T-cell (primary cell): ENCODE measurements around the gene PPP2R1A. TPM values are rescaled to one million over a fixed set of nuclear protein-coding genes. Genes with fewer than 3 reads are reported as not detected.

Experiments used
- ATAC-seq, 4 experiments: fragments of 200-7000 bp in 3 of 4; fragments of 150-1000 bp in 1 of 4; cut with Tn5 transposase; replicated peaks in 1 of 4; 1 replicate in 3 of 4; 2 replicates in 1 of 4; pipeline ENCODE4 v1.10.0; 2021; ENCODE audit warnings: moderate library complexity in 3 of 4, mild to moderate bottlenecking in 2 of 4, moderate number of reproducible peaks in 1 of 4
- CTCF ChIA-PET, 2 donors: fragments of 300-600 bp; sonication (Branson Sonifier 250); formaldehyde crosslinking; loops; one replicate each; lab custom pipeline; 2022; ENCODE audit warnings: antibody characterized with exemption in 2 of 2; lab: Charles Lee
- POLR2A ChIA-PET, 2 donors: fragments of 300-600 bp; sonication (Branson Sonifier 250); formaldehyde crosslinking; loops; one replicate each; lab custom pipeline; 2022; ENCODE audit warnings: antibody characterized with exemption in 2 of 2; lab: Charles Lee
- DNase-seq, 35 experiments: peaks; one replicate each; pipeline versions ENCODE4 v3.0.0 to v3.0.0-alpha.2; 2013 to 2023
- H3K27ac ChIP-seq: one replicate; pipeline ENCODE4 v1.5.1; 2013; ENCODE audit warnings: low read length
- H3K27me3 ChIP-seq, 2 experiments: replicated peaks in 1 of 2; 1 replicate in 1 of 2; 2 replicates in 1 of 2; pipeline versions ENCODE4 v1.6.1 to v1.7.0; 2013; ENCODE audit warnings: low read length in 1 of 2, mixed read lengths in 1 of 2; ENCODE audit not compliant: control insufficient read depth in 2 of 2, insufficient read depth in 2 of 2; ENCODE audit errors: extremely low read depth in 1 of 2
- H3K36me3 ChIP-seq, 2 donors: 1 replicate in 1 of 2; 2 replicates in 1 of 2; pipeline versions ENCODE4 v1.6.1 to v1.7.0; 2013; ENCODE audit warnings: low read length in 1 of 2; ENCODE audit not compliant: control insufficient read depth in 2 of 2, insufficient read depth in 1 of 2; ENCODE audit errors: extremely low read depth in 1 of 2
- H3K4me1 ChIP-seq, 2 experiments: 1 replicate in 1 of 2; 2 replicates in 1 of 2; pipeline versions ENCODE4 v1.6.1 to v1.7.0; 2013; ENCODE audit warnings: low read length in 2 of 2, mixed read lengths in 1 of 2; ENCODE audit not compliant: insufficient read depth in 2 of 2, control insufficient read depth in 1 of 2; ENCODE audit errors: extremely low read depth in 1 of 2
- H3K4me3 ChIP-seq, 2 donors: 1 replicate in 1 of 2; 2 replicates in 1 of 2; pipeline versions ENCODE4 v1.5.1 to v1.7.0; 2013; ENCODE audit warnings: mild to moderate bottlenecking in 2 of 2, low read length in 1 of 2, moderate library complexity in 1 of 2; ENCODE audit not compliant: control insufficient read depth in 1 of 2; ENCODE audit errors: extremely low read depth in 1 of 2
- H3K9me3 ChIP-seq: 2 replicates; pipeline ENCODE4 v1.7.0; 2013
- H3K27ac Mint-ChIP-seq, 2 donors: one replicate each; pipeline ENCODE4 v1.8.0; 2020 to 2021; ENCODE audit warnings: mild to moderate bottlenecking in 2 of 2, mixed read lengths in 2 of 2
- H3K27me3 Mint-ChIP-seq, 2 donors: one replicate each; pipeline ENCODE4 v1.8.0; 2021 to 2022; ENCODE audit warnings: mixed read lengths in 2 of 2
- H3K36me3 Mint-ChIP-seq: one replicate; pipeline ENCODE4 v1.8.0; 2021; ENCODE audit warnings: mixed read lengths
- H3K4me1 Mint-ChIP-seq, 3 donors: one replicate each; pipeline ENCODE4 v1.8.0; 2020 to 2022; ENCODE audit warnings: mixed read lengths in 3 of 3, mild to moderate bottlenecking in 1 of 3
- H3K4me3 Mint-ChIP-seq, 3 donors: one replicate each; pipeline ENCODE4 v1.8.0; 2020 to 2022; ENCODE audit warnings: mild to moderate bottlenecking in 3 of 3, mixed read lengths in 3 of 3, moderate library complexity in 3 of 3
- H3K9me3 Mint-ChIP-seq, 3 donors: one replicate each; pipeline ENCODE4 v1.8.0; 2020 to 2022; ENCODE audit warnings: mixed read lengths in 3 of 3
- WGBS: methylation state at CpG from one replicate; pipeline ENCODE4 v1.1.5; 2013; ENCODE audit warnings: missing lambda C conversion rate; ENCODE audit not compliant: insufficient coverage; 5-methylcytosine and 5-hydroxymethylcytosine counted together
- total RNA-seq, 35 experiments: library from RNA in 6 of 35; stranded (reverse) in 6 of 35; fragments of 120-200 nt in 1 of 35; gene quantifications; one replicate each; pipeline versions ENCODE4 v1.2.1 to v1.2.4 and lab custom pipeline; 2013 to 2026

The PPP2R1A gene
- total RNA-seq, 5 donors from 2014 or later (not counting 1 experiment from before 2014, with no cell fraction given), result 177 to 203 (median 191) TPM

GRCh38 chr19:52211926-52212571, 22.2 kb downstream of the PPP2R1A start:
- ChIA-PET POLR2A (no interaction called here), CTCF (no interaction called here)
- DNase-seq, result no peak
- Mint-ChIP-seq H3K4me1 (peaks cover 6 to 15% (median 9%) of the 10 kb centered on the region in 3 donors), H3K36me3 (peaks cover 53% of the 10 kb centered on the region), H3K4me3 (no peak overlapping the region), H3K27me3 (no peaks in the 10 kb centered on the region), H3K27ac (no peak overlapping the region), H3K9me3 (no peaks in the 10 kb centered on the region)
- Histone ChIP-seq H3K36me3 (peaks cover 22 to 85% of the 10 kb centered on the region in 2 donors), H3K4me3 (no peak overlapping the region), H3K9me3 (no peaks in the 10 kb centered on the region), H3K27ac (no peak overlapping the region), H3K4me1 (peaks cover 0 to 4% of the 10 kb centered on the region in 2 experiments), H3K27me3 (no peaks in the 10 kb centered on the region)
- ATAC-seq, result no peak
- 95% methylated on average over 5 of the region's 11 CpGs for WGBS

GRCh38 chr19:52212572-52213255, 22.9 kb downstream of the PPP2R1A start:
- no peaks in the 10 kb centered on the region for H3K27me3 ChIP-seq
- no peak overlapping the region for H3K27ac ChIP-seq
- no peak overlapping the region for H3K4me3 ChIP-seq
- WGBS, result 98% methylated on average over 17 of the region's 25 CpGs
- ChIA-PET CTCF (interaction anchor here in 1 of 2 donors (0.7 kb wide), 1 partner anchor 29 kb away, joined by 9 read pairs; no protein-coding TSS in a partner anchor), POLR2A (no interaction called here)
- no peak for DNase-seq
- Mint-ChIP-seq H3K27ac (no peak overlapping the region), H3K4me1 (peaks cover 5 to 11% (median 5%) of the 10 kb centered on the region in 3 donors), H3K36me3 (peaks cover 58% of the 10 kb centered on the region), H3K9me3 (no peaks in the 10 kb centered on the region), H3K27me3 (no peaks in the 10 kb centered on the region), H3K4me3 (no peak overlapping the region)
- ATAC-seq, result no peak
- H3K36me3 ChIP-seq, result peaks cover 22 to 85% of the 10 kb centered on the region in 2 donors
- H3K4me1 ChIP-seq, result peaks cover 0 to 4% of the 10 kb centered on the region in 2 experiments
- no peaks in the 10 kb centered on the region for H3K9me3 ChIP-seq

DNA sequence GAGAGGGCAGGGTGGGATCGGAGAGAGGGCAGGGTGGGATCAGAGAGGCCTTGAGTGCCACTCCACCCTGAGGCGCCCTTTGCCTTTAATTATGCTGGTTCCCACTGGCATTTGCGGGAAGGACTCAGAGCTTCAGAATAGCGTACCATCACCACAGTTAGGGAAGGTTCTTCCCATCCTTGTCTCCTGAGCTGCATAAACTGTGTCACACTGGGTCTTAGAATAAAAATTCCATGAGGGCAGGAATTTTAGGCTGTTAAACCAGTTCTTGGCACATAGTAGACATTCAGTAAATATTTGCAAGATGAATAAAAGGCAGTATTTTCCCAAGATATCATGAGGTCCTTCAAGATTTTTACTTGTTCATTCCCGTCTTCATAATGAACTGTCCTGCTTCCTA, 24.4 kb downstream of the PPP2R1A start:
- H3K4me1 ChIP-seq, result no peaks in the 10 kb centered on the region
- no peaks in the 10 kb centered on the region for H3K9me3 ChIP-seq
- Mint-ChIP-seq H3K4me1 (peaks cover 4 to 5% (median 5%) of the 10 kb centered on the region in 3 donors), H3K36me3 (peaks cover 65% of the 10 kb centered on the region), H3K9me3 (no peaks in the 10 kb centered on the region), H3K27me3 (no peaks in the 10 kb centered on the region), H3K27ac (no peak overlapping the region), H3K4me3 (no peak overlapping the region)
- POLR2A ChIA-PET, result no interaction called here
- WGBS, result 98% methylated on average over 4 of the region's 5 CpGs
- H3K4me3 ChIP-seq, result no peak overlapping the region
- peaks cover 18 to 90% of the 10 kb centered on the region in 2 donors for H3K36me3 ChIP-seq
- no peak for ATAC-seq
- CTCF ChIA-PET, result no interaction called here
- DNase-seq, result no peak
- H3K27me3 ChIP-seq, result no peaks in the 10 kb centered on the region
- no peak overlapping the region for H3K27ac ChIP-seq

- Mint-ChIP-seq H3K27ac (peak overlapping the region in 1 of 2 donors; percentile 22), H3K36me3 (peaks cover 69% of the 10 kb centered on the region), H3K4me3 (no peak overlapping the region), H3K27me3 (no peaks in the 10 kb centered on the region), H3K9me3 (no peaks in the 10 kb centered on the region), H3K4me1 (no peaks in the 10 kb centered on the region)
- H3K27me3 ChIP-seq, result no peaks in the 10 kb centered on the region
- no peak overlapping the region for H3K4me3 ChIP-seq
- DNase-seq (no peak), ATAC-seq (no peak)
- ChIA-PET CTCF (no interaction called here), POLR2A (no interaction called here)
- H3K9me3 ChIP-seq, result no peaks in the 10 kb centered on the region
- H3K4me1 ChIP-seq, result no peaks in the 10 kb centered on the region
- peaks cover 28 to 100% of the 10 kb centered on the region in 2 donors for H3K36me3 ChIP-seq
- WGBS, result 100% methylated on average over 1 of the region's 3 CpGs
- no peak overlapping the region for H3K27ac ChIP-seq
Observed at GRCh38 chr19:52216401-52216800, 26.5 kb downstream of the PPP2R1A start.

- H3K4me1 ChIP-seq, result no peaks in the 10 kb centered on the region
- no peaks in the 10 kb centered on the region for H3K9me3 Mint-ChIP-seq
- H3K36me3 ChIP-seq, result peaks cover 32 to 99% of the 10 kb centered on the region in 2 donors
- no peaks in the 10 kb centered on the region for H3K27me3 ChIP-seq
- H3K4me3 ChIP-seq, result no peak overlapping the region
- no peak overlapping the region for H3K27ac ChIP-seq
- no peaks in the 10 kb centered on the region for H3K4me1 Mint-ChIP-seq
- ChIA-PET POLR2A (no interaction called here), CTCF (no interaction called here)
- no peak overlapping the region for H3K4me3 Mint-ChIP-seq
- no peak for DNase-seq
- no peaks in the 10 kb centered on the region for H3K27me3 Mint-ChIP-seq
- H3K27ac Mint-ChIP-seq, result no peak overlapping the region
- H3K36me3 Mint-ChIP-seq, result peaks cover 69% of the 10 kb centered on the region
- H3K9me3 ChIP-seq, result no peaks in the 10 kb centered on the region
- WGBS, result 96% methylated on average over 2 of the region's 5 CpGs
- no peak for ATAC-seq
Observed at GRCh38 chr19:52217576-52217975, 27.7 kb downstream of the PPP2R1A start.

DNA sequence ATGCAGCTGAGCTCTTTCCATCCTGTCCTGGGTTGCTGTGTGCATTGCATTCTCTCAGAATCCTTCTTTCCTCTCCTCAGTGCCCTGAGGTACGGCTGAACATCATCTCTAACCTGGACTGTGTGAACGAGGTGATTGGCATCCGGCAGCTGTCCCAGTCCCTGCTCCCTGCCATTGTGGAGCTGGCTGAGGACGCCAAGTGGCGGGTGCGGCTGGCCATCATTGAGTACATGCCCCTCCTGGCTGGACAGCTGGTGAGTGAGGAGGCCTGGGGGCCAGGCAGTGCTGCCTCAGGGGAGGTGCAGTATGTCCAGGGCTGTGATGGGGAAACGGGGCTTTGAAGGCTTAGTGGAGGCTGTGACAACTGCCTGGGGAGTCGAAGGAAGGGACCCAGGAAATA, 29.8 kb downstream of the PPP2R1A start:
- H3K27me3 Mint-ChIP-seq, result no peaks in the 10 kb centered on the region
- no peaks in the 10 kb centered on the region for H3K9me3 ChIP-seq
- H3K36me3 ChIP-seq, result peaks cover 30 to 99% of the 10 kb centered on the region in 2 donors
- CTCF ChIA-PET, result no interaction called here
- no peaks in the 10 kb centered on the region for H3K4me1 ChIP-seq
- ATAC-seq (no peak), DNase-seq (no peak)
- H3K9me3 Mint-ChIP-seq, result no peaks in the 10 kb centered on the region
- no peaks in the 10 kb centered on the region for H3K27me3 ChIP-seq
- no peak overlapping the region for H3K4me3 Mint-ChIP-seq
- 100% methylated on average over 6 of the region's 8 CpGs for WGBS
- H3K4me3 ChIP-seq, result no peak overlapping the region
- peak overlapping the region in 1 of 2 donors; percentile 52 for H3K27ac Mint-ChIP-seq
- POLR2A ChIA-PET, result interaction anchor here in 1 of 2 donors (0.5 kb wide), 1 partner anchor 96 kb away, joined by 4 read pairs; no protein-coding TSS in a partner anchor
- H3K27ac ChIP-seq, result no peak overlapping the region
- H3K4me1 Mint-ChIP-seq, result no peaks in the 10 kb centered on the region
- peaks cover 73% of the 10 kb centered on the region for H3K36me3 Mint-ChIP-seq
